Endothelial cell of umbilical vein (primary cell): ENCODE data around the gene EIF5AL1. TPM values are rescaled to one million over a fixed set of nuclear protein-coding genes. Genes with fewer than 3 reads are reported as not detected.
A peak's percentile ranks its signal among the peaks of the same experiment; 100 is the strongest.
"Not testable (repeated sequence)": the region's sequence is repeated elsewhere in the genome, so short reads cannot be mapped to it uniquely, and the experiment has no call there.

ENCODE experiments used
- BruUV-seq: library from RNA; stranded (reverse); fragments of 400-500 nt; replicated peaks from 2 replicates; lab custom pipeline; 2021; lab: Mats Ljungman, UMichigan
- CTCF ChIA-PET: fragments of 300-600, 350-600 bp; sonication (Branson Sonifier 250); formaldehyde crosslinking; loops from one replicate; lab custom pipeline; 2021; ENCODE audit warnings: antibody characterized with exemption, inconsistent platforms; lab: Charles Lee
- POLR2A ChIA-PET: fragments of 300-600, 350-600 bp; sonication (Branson Sonifier 250); formaldehyde crosslinking; loops from one replicate; lab custom pipeline; 2021; ENCODE audit warnings: antibody characterized with exemption, inconsistent platforms; lab: Charles Lee
- DNase-seq: peaks from one replicate; pipeline ENCODE4 v3.0.0-alpha.2; 2011; ENCODE audit warnings: low read depth, low spot score
- FAIRE-seq: peaks from 2 replicates; lab custom pipeline; 2011; peaks lifted over from hg19 to GRCh38; lab: Jason Lieb, UNC
- H2AFZ ChIP-seq: 2 replicates; pipeline ENCODE4 v1.6.0; 2012; ENCODE audit warnings: low read depth, low read length, control low read depth, inconsistent platforms
- H3K27ac ChIP-seq: 2 replicates; pipeline ENCODE4 v1.5.1; 2011; ENCODE audit warnings: low read depth, mild to moderate bottlenecking, control low read depth, low read length, moderate library complexity; ENCODE audit not compliant: insufficient read depth
- H3K27me3 ChIP-seq, 2 experiments: 2 replicates each; pipeline versions ENCODE4 v1.6.0 to v1.6.1; 2011; ENCODE audit warnings: low read length in 2 of 2, mixed read lengths in 1 of 2; ENCODE audit not compliant: control insufficient read depth in 2 of 2, insufficient read depth in 2 of 2
- H3K36me3 ChIP-seq, 2 experiments: 2 replicates in 1 of 2; 3 replicates in 1 of 2; pipeline ENCODE4 v1.5.1; 2011; ENCODE audit warnings: low read length in 2 of 2, mild to moderate bottlenecking in 1 of 2, moderate library complexity in 1 of 2; ENCODE audit not compliant: control insufficient read depth in 2 of 2, insufficient read depth in 2 of 2; ENCODE audit errors: extremely low read depth in 1 of 2
- H3K4me1 ChIP-seq: 3 replicates; pipeline ENCODE4 v1.5.1; 2011; ENCODE audit warnings: mild to moderate bottlenecking, low read length; ENCODE audit not compliant: control insufficient read depth, insufficient read depth; ENCODE audit errors: extremely low read depth
- H3K4me2 ChIP-seq: 2 replicates; pipeline ENCODE4 v1.6.1; 2011; ENCODE audit warnings: low read length, control low read depth, mixed read lengths; ENCODE audit not compliant: insufficient read depth
- H3K4me3 ChIP-seq, 3 experiments: fragments of 200-600 bp in 1 of 3; sonication (generic), shearing (Covaris generic) in 1 of 3; replicated peaks in 1 of 3; 2 replicates each; pipeline ENCODE4 v1.5.1; 2011 to 2016; ENCODE audit warnings: control low read depth in 3 of 3, low read length in 3 of 3, mild to moderate bottlenecking in 2 of 3, inconsistent platforms in 1 of 3, low read depth in 1 of 3, moderate library complexity in 1 of 3; ENCODE audit not compliant: insufficient read depth in 1 of 3
- H3K79me2 ChIP-seq: 2 replicates; pipeline ENCODE4 v1.6.0; 2012; ENCODE audit warnings: low read length, inconsistent platforms; ENCODE audit not compliant: control insufficient read depth, insufficient read depth
- H3K9ac ChIP-seq: replicated peaks from 2 replicates; pipeline ENCODE3; 2011; ENCODE audit warnings: low read length, control low read depth; ENCODE audit not compliant: insufficient read depth; ENCODE audit errors: extremely low read depth
- H3K9me1 ChIP-seq: replicated peaks from 3 replicates; pipeline ENCODE4 v1.6.0; 2011; ENCODE audit warnings: mild to moderate bottlenecking, low read length; ENCODE audit not compliant: control insufficient read depth, insufficient read depth; ENCODE audit errors: extremely low read depth
- H3K9me3 ChIP-seq: replicated peaks from 2 replicates; pipeline ENCODE4 v1.5.1; 2012; ENCODE audit warnings: low read length, inconsistent platforms; ENCODE audit not compliant: control insufficient read depth, insufficient read depth
- H4K20me1 ChIP-seq: replicated peaks from 2 replicates; pipeline ENCODE3; 2011; ENCODE audit warnings: mild to moderate bottlenecking, low read length; ENCODE audit not compliant: control insufficient read depth, insufficient read depth; ENCODE audit errors: extremely low read depth
- EZH2 ChIP-seq: IDR thresholded peaks from 2 replicates; pipeline ENCODE4 v1.6.1; 2012; ENCODE audit warnings: borderline replicate concordance, low read depth, mild to moderate bottlenecking, moderate library complexity, low read length, inconsistent platforms; ENCODE audit not compliant: severe bottlenecking
- FOS ChIP-seq: IDR thresholded peaks from 2 replicates; pipeline ENCODE4 v1.6.1; 2011; ENCODE audit warnings: mild to moderate bottlenecking, low read length, moderate library complexity, borderline replicate concordance; ENCODE audit not compliant: insufficient read depth
- GATA2 ChIP-seq: IDR thresholded peaks from 2 replicates; pipeline ENCODE4 v1.7.0; 2011; ENCODE audit warnings: low read depth, mild to moderate bottlenecking, moderate library complexity, mixed read lengths, low read length; ENCODE audit not compliant: insufficient read length, insufficient read depth
- JUN ChIP-seq: IDR thresholded peaks from 2 replicates; pipeline ENCODE4 v1.6.1; 2011; ENCODE audit warnings: borderline replicate concordance, low read depth; ENCODE audit not compliant: insufficient read length, insufficient read depth
- MAX ChIP-seq: IDR thresholded peaks from 2 replicates; pipeline ENCODE4 v1.6.1; 2011; ENCODE audit not compliant: insufficient read depth, insufficient read length
- MYC ChIP-seq: IDR thresholded peaks from one replicate; pipeline ENCODE4 v1.6.1; 2011; ENCODE audit warnings: mild to moderate bottlenecking, low read depth, low read length
- POLR2A ChIP-seq: IDR thresholded peaks from 2 replicates; pipeline ENCODE4 v1.6.1; 2012; ENCODE audit warnings: low read depth, mild to moderate bottlenecking, control low read depth, low read length
- POLR2AphosphoS5 ChIP-seq: IDR thresholded peaks from 2 replicates; pipeline ENCODE4 v1.6.1; 2012; ENCODE audit warnings: low read depth, mild to moderate bottlenecking, control low read depth, low read length, moderate library complexity; ENCODE audit not compliant: insufficient read depth
- dilution Hi-C: fragments of 300-500 bp; cut with MboI; formaldehyde crosslinking; loops from one replicate; pipeline ENCODE4 v1.15.0; 2019; ENCODE audit warnings: low sequenced_read_pairs; ENCODE audit not compliant: extremely low pct_ligation_motif_present
- intact Hi-C: fragments of 100-400 bp; cut with micrococcal nuclease; formaldehyde crosslinking; loops from one replicate; pipeline ENCODE4 v1.10.0; 2022
- polyA plus RNA-seq, 4 experiments: library from polyadenylated mRNA; depleted of rRNA in 3 of 4; stranded (reverse) in 3 of 4; unstranded in 1 of 4; fragments of >200 nt; gene quantifications; 2 replicates each; pipeline versions ENCODE4 v1.2.1 to v1.2.3, GENCODE V29; 2011 to 2012; ENCODE audit warnings: missing spikeins in 1 of 4
- total RNA-seq: library from RNA; stranded (reverse); gene quantifications from 2 replicates; pipeline ENCODE4 v1.2.3, GENCODE V29; 2021
- TF ChIP-seq, protein P1 (sequence below), 2 donors: IDR thresholded peaks; 1 replicate in 1 of 2; 2 replicates in 1 of 2; pipeline ENCODE4 v1.5.1; 2011; ENCODE audit warnings: low read length in 2 of 2, mild to moderate bottlenecking in 2 of 2, moderate library complexity in 2 of 2, control low read depth in 1 of 2, inconsistent platforms in 1 of 2, low read depth in 1 of 2; ENCODE audit not compliant: insufficient read depth in 1 of 2; ENCODE audit errors: extremely low read depth in 1 of 2

The EIF5AL1 gene
- total and polyA plus RNA-seq, 2 donors (not counting 3 experiments of a cell fraction or from before 2014, with no cell fraction given), result 0.29 to 1.0 TPM

GRCh38 chr10:79507440-79508167, 4.7 kb upstream of the EIF5AL1 start:
- H3K9me3 ChIP-seq, result no peaks in the 10 kb centered on the region
- H3K4me2 ChIP-seq, result no peak overlapping the region
- TF ChIP-seq POLR2A (no peak), FOS (no peak), MAX (no peak), JUN (no peak), EZH2 (no peak), GATA2 (no peak), MYC (no peak), POLR2AphosphoS5 (no peak)
- TF ChIP-seq, protein P1, sequence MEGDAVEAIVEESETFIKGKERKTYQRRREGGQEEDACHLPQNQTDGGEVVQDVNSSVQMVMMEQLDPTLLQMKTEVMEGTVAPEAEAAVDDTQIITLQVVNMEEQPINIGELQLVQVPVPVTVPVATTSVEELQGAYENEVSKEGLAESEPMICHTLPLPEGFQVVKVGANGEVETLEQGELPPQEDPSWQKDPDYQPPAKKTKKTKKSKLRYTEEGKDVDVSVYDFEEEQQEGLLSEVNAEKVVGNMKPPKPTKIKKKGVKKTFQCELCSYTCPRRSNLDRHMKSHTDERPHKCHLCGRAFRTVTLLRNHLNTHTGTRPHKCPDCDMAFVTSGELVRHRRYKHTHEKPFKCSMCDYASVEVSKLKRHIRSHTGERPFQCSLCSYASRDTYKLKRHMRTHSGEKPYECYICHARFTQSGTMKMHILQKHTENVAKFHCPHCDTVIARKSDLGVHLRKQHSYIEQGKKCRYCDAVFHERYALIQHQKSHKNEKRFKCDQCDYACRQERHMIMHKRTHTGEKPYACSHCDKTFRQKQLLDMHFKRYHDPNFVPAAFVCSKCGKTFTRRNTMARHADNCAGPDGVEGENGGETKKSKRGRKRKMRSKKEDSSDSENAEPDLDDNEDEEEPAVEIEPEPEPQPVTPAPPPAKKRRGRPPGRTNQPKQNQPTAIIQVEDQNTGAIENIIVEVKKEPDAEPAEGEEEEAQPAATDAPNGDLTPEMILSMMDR (IDR thresholded peaks at IDR 0.05; ENCODE audit: extremely low read depth in 1 of 2, insufficient read depth in 1 of 2, low read depth in 1 of 2, low read length in 2 of 2), result no peak
- peaks cover 0 to 3% of the 10 kb centered on the region in 2 experiments for H3K27me3 ChIP-seq
- ChIA-PET CTCF (interaction anchor here (1.9 kb wide), 1 partner anchor 133 kb away, joined by 10 read pairs; no protein-coding TSS in a partner anchor), POLR2A (no interaction called here)
- no TSS peak for BruUV-seq
- no peaks in the 10 kb centered on the region for H3K36me3 ChIP-seq
- no peaks in the 10 kb centered on the region for H3K79me2 ChIP-seq
- no peak overlapping the region for H3K9ac ChIP-seq
- intact Hi-C loops (no loop called here), dilution Hi-C loops (no loop called here)
- FAIRE-seq (no peak), DNase-seq (no peak)
- H3K4me3 ChIP-seq, result no peak overlapping the region
- H3K4me1 ChIP-seq, result no peaks in the 10 kb centered on the region
- H4K20me1 ChIP-seq, result no peaks in the 10 kb centered on the region
- no peak overlapping the region for H2AFZ ChIP-seq
- H3K27ac ChIP-seq, result no peak overlapping the region
- no peaks in the 10 kb centered on the region for H3K9me1 ChIP-seq

DNA sequence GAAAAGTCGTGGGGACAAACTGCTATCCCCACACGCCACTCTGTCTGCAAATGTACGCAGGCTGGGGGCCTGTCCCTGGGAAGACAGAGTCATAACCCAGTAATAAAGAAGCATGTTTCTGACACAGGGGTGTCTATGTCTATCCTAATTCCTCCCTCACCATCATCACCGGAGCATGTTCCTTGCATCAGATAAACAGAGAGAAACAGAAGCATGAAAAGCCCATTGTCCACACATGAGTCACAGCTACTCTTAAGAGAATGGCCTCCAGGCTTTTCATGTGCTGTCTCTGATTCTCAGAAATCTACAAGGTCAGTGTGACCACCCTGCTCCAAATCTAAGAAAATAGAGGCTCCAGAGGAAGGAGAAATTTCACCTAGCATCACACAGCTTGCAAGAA, 4.1 kb upstream of the EIF5AL1 start:
- H3K27me3 ChIP-seq, H2AFZ ChIP-seq, DNase-seq, POLR2A ChIA-PET, H3K9ac ChIP-seq, H3K27ac ChIP-seq, BruUV-seq, intact Hi-C loops, H4K20me1 ChIP-seq, H3K36me3 ChIP-seq, H3K9me3 ChIP-seq, dilution Hi-C loops, CTCF ChIA-PET, H3K9me1 ChIP-seq, H3K4me2 ChIP-seq, H3K79me2 ChIP-seq, H3K4me1 ChIP-seq, H3K4me3 ChIP-seq: not testable (repeated sequence)
- peak; percentile 86 for FAIRE-seq
